ACC112 (cell line): ENCODE data around the gene ADAMTS7.
"Not testable (repeated sequence)": the region's sequence is repeated elsewhere in the genome, so short reads cannot be mapped to it uniquely, and the experiment has no call there.

Source experiments
- H2AFZ ChIP-seq: fragments of 200-600 bp; sonication (generic); one replicate; pipeline ENCODE4 v1.6.0; 2017; ENCODE audit warnings: antibody characterized with exemption, low read length; ENCODE audit not compliant: unreplicated experiment
- H3K27ac ChIP-seq: fragments of 200-600 bp; sonication (generic); 2 replicates; pipeline ENCODE4 v1.5.1; 2014; ENCODE audit warnings: low read depth, mild to moderate bottlenecking, antibody characterized with exemption, low read length, moderate library complexity
- H3K27me3 ChIP-seq: fragments of 200-600 bp; sonication (generic); 2 replicates; pipeline ENCODE4 v1.6.1; 2014; ENCODE audit warnings: mild to moderate bottlenecking, antibody characterized with exemption, low read length, moderate library complexity, mixed read lengths; ENCODE audit not compliant: insufficient read depth
- H3K36me3 ChIP-seq: fragments of 200-600 bp; sonication (generic); 2 replicates; pipeline ENCODE4 v1.6.1; 2016; ENCODE audit warnings: mild to moderate bottlenecking, antibody characterized with exemption, low read length, moderate library complexity, mixed read lengths; ENCODE audit not compliant: insufficient read depth
- H3K4me1 ChIP-seq: fragments of 200-600 bp; sonication (generic); one replicate; pipeline ENCODE4 v1.6.1; 2016; ENCODE audit warnings: low read length, mixed read lengths; ENCODE audit not compliant: insufficient read depth, unreplicated experiment, control insufficient read depth
- H3K4me3 ChIP-seq: fragments of 200-600 bp; sonication (generic); 2 replicates; pipeline ENCODE4 v1.5.1; 2014; ENCODE audit warnings: mild to moderate bottlenecking, low read depth, low read length
- H3K79me2 ChIP-seq: fragments of 200-600 bp; sonication (generic); one replicate; pipeline ENCODE4 v1.6.0; 2016; ENCODE audit warnings: low read length; ENCODE audit not compliant: control insufficient read depth, unreplicated experiment, insufficient read depth

ADAMTS7 gene

GRCh38 chr15:78750974-78751601, 60.2 kb downstream of the ADAMTS7 start:
- not testable (repeated sequence) for H3K36me3 ChIP-seq, H2AFZ ChIP-seq, H3K79me2 ChIP-seq, H3K27me3 ChIP-seq, H3K4me1 ChIP-seq, H3K27ac ChIP-seq
- H3K4me3 ChIP-seq, result peak overlapping the region; percentile 30; the same call in 1 of the 2 replicates

GRCh38 chr15:78750566-78750965, 60.7 kb downstream of the ADAMTS7 start:
- H3K36me3 ChIP-seq, result no peaks in the 10 kb centered on the region
- H2AFZ ChIP-seq, result no peak overlapping the region
- peak overlapping the region; percentile 30; the same call in 1 of the 2 replicates for H3K4me3 ChIP-seq
- H3K79me2 ChIP-seq, result no peaks in the 10 kb centered on the region
- H3K27ac ChIP-seq, result no peak overlapping the region
- no peaks in the 10 kb centered on the region for H3K27me3 ChIP-seq
- peaks cover 5% of the 10 kb centered on the region for H3K4me1 ChIP-seq

GRCh38 chr15:78749831-78750230, 61.4 kb downstream of the ADAMTS7 start:
- Histone ChIP-seq H3K27ac (no peak overlapping the region), H3K36me3 (no peaks in the 10 kb centered on the region), H3K79me2 (no peaks in the 10 kb centered on the region), H3K4me1 (peaks cover 5% of the 10 kb centered on the region), H3K27me3 (no peaks in the 10 kb centered on the region), H3K4me3 (no peak overlapping the region), H2AFZ (no peak overlapping the region)

- not testable (repeated sequence) for H3K4me1 ChIP-seq, H2AFZ ChIP-seq, H3K27ac ChIP-seq, H3K79me2 ChIP-seq, H3K36me3 ChIP-seq, H3K4me3 ChIP-seq, H3K27me3 ChIP-seq
Observed at GRCh38 chr15:78747877-78748276, 63.4 kb downstream of the ADAMTS7 start.

- not testable (repeated sequence) for H3K27me3 ChIP-seq, H2AFZ ChIP-seq
Observed at GRCh38 chr15:78741674-78742073, 69.6 kb downstream of the ADAMTS7 start.

GRCh38 chr15:78740904-78741274, 70.4 kb downstream of the ADAMTS7 start:
- H3K4me1 ChIP-seq, result no peaks in the 10 kb centered on the region
- no peak overlapping the region for H2AFZ ChIP-seq

More at GRCh38 chr15:78741674-78742073, 69.6 kb downstream of the ADAMTS7 start:
- H3K4me3 ChIP-seq, H3K4me1 ChIP-seq, H3K79me2 ChIP-seq, H3K36me3 ChIP-seq, H3K27ac ChIP-seq: not testable (repeated sequence)

GRCh38 chr15:78739996-78740903, 71.0 kb downstream of the ADAMTS7 start:
- Histone ChIP-seq H2AFZ (no peak overlapping the region), H3K36me3 (no peaks in the 10 kb centered on the region), H3K4me1 (no peaks in the 10 kb centered on the region), H3K27ac (no peak overlapping the region), H3K4me3 (no peak overlapping the region), H3K79me2 (no peaks in the 10 kb centered on the region), H3K27me3 (0 out of 2 replicates have a peak, but pooled peaks cover 2% of the 10 kb centered on the region)

More at GRCh38 chr15:78740904-78741274, 70.4 kb downstream of the ADAMTS7 start:
- Histone ChIP-seq H3K4me3 (no peak overlapping the region), H3K79me2 (no peaks in the 10 kb centered on the region), H3K27me3 (no peaks in the 10 kb centered on the region), H3K27ac (no peak overlapping the region), H3K36me3 (no peaks in the 10 kb centered on the region)

- H3K4me1 ChIP-seq, result no peaks in the 10 kb centered on the region
- H2AFZ ChIP-seq, result no peak overlapping the region
- no peaks in the 10 kb centered on the region for H3K36me3 ChIP-seq
Observed at GRCh38 chr15:78739206-78739605, 72.1 kb downstream of the ADAMTS7 start.

GRCh38 chr15:78737931-78738558, 73.2 kb downstream of the ADAMTS7 start:
- H3K36me3 ChIP-seq, H3K4me3 ChIP-seq, H3K4me1 ChIP-seq, H2AFZ ChIP-seq, H3K79me2 ChIP-seq, H3K27ac ChIP-seq, H3K27me3 ChIP-seq: not testable (repeated sequence)

More at GRCh38 chr15:78739206-78739605, 72.1 kb downstream of the ADAMTS7 start:
- H3K27ac ChIP-seq, result no peak overlapping the region
- H3K27me3 ChIP-seq, result 0 out of 2 replicates have a peak, but pooled peaks cover 4% of the 10 kb centered on the region
- no peak overlapping the region for H3K4me3 ChIP-seq
- H3K79me2 ChIP-seq, result no peaks in the 10 kb centered on the region

GRCh38 chr15:78737187-78737820, 74.0 kb downstream of the ADAMTS7 start:
- no peaks in the 10 kb centered on the region for H3K79me2 ChIP-seq

More at GRCh38 chr15:78737187-78737820, 74.0 kb downstream of the ADAMTS7 start:
- Histone ChIP-seq H3K36me3 (no peaks in the 10 kb centered on the region), H3K27ac (no peak overlapping the region), H2AFZ (no peak overlapping the region), H3K4me3 (no peak overlapping the region), H3K27me3 (0 out of 2 replicates have a peak, but pooled peaks cover 4% of the 10 kb centered on the region), H3K4me1 (no peaks in the 10 kb centered on the region)
